RPMI7951 (cell line): Measurements from ENCODE around the gene PLXNC1. TPM values are rescaled to one million over a fixed set of nuclear protein-coding genes. Genes with fewer than 3 reads are reported as not detected.

Experiments
- DNase-seq: peaks from one replicate; pipeline ENCODE4 v3.0.0-alpha.2; 2012; ENCODE audit warnings: low read depth
- total RNA-seq: library from RNA; depleted of rRNA; stranded (reverse); fragments of >200 nt; shearing (Covaris generic); gene quantifications from 2 replicates; pipeline ENCODE4 v1.2.3, GENCODE V29; 2014

Gene PLXNC1
- total RNA-seq, 1 experiment from 2014 or later: 0.24 TPM

DNA sequence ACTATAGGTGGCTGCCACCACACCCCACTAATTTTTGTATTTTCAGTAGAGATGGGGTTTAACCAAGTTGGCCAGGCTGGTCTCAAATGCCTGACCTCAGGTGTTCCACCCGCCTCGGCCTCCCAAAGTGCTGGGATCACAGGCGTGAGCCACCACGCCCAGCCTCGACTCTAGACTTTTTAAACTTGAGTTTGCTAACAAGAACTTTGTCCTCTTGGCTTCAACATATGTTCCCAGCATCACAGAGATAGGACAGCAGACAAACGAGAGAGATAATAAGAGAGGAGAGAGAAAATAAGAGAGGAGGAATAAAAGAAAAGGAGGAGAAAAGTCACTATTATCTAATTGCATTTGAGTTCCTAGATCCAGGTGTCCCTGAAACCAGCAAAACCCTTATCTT, 192.2 kb downstream of the PLXNC1 start:
- no peak for DNase-seq

DNA sequence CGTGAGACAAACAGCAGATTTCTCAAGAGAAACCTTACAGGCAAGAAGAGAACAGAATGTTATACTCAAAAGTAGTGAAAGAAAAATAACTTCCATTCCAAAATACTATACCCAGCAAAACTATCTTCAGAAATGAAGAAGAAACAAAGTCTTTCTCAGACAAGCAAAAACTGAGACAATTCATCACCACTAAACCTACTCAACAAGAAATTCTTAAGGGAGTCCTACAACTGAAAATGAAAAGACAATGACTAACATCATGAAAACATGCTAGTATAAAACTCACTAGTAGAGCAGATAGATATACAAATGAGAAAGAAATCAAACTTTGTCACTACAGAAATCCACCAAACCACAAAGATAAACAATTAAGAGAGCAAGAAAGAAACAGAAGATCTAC, 204.8 kb downstream of the PLXNC1 start:
- DNase-seq: no peak
